Loucy (cell line): ENCODE measurements around the gene FADS3.

ENCODE experiments used
- H2AFZ ChIP-seq: fragments of 200-600 bp; sonication (generic); 2 replicates; pipeline ENCODE4 v1.6.0; 2016; ENCODE audit warnings: antibody characterized with exemption, mild to moderate bottlenecking, low read length, moderate library complexity
- H3F3A ChIP-seq: fragments of 200-600 bp; 2 replicates; pipeline ENCODE4 v1.6.0; 2016; ENCODE audit warnings: antibody characterized with exemption, low read depth, mild to moderate bottlenecking
- H3K27me3 ChIP-seq: fragments of 200-600 bp; sonication (generic); 2 replicates; pipeline ENCODE4 v1.6.1; 2014; ENCODE audit warnings: low read length, mild to moderate bottlenecking; ENCODE audit not compliant: insufficient read depth, poor library complexity, severe bottlenecking
- H3K36me3 ChIP-seq: fragments of 200-600 bp; sonication (generic); 2 replicates; pipeline ENCODE4 v1.6.1; 2016; ENCODE audit warnings: low read length; ENCODE audit not compliant: insufficient read depth
- H3K4me1 ChIP-seq: fragments of 200-600 bp; sonication (generic); 2 replicates; pipeline ENCODE4 v1.5.1; 2014; ENCODE audit warnings: low read length, mild to moderate bottlenecking; ENCODE audit not compliant: insufficient read depth, poor library complexity, severe bottlenecking
- H3K4me2 ChIP-seq: fragments of 200-600 bp; sonication (generic); 2 replicates; pipeline ENCODE4 v1.6.0; 2014; ENCODE audit warnings: antibody characterized with exemption, low read length, low read depth, mild to moderate bottlenecking; ENCODE audit not compliant: poor library complexity, severe bottlenecking
- H3K4me3 ChIP-seq: fragments of 200-600 bp; sonication (generic); 2 replicates; pipeline ENCODE4 v1.5.1; 2014; ENCODE audit warnings: low read length, mild to moderate bottlenecking, mixed read lengths; ENCODE audit not compliant: poor library complexity, severe bottlenecking
- H3K79me2 ChIP-seq: fragments of 200-600 bp; sonication (generic); 2 replicates; pipeline ENCODE4 v1.6.1; 2014; ENCODE audit warnings: low read length; ENCODE audit not compliant: insufficient read depth
- H3K9ac ChIP-seq: fragments of 200-600 bp; sonication (generic); 2 replicates; pipeline ENCODE4 v1.6.0; 2014; ENCODE audit warnings: mild to moderate bottlenecking, low read depth, low read length, moderate library complexity; ENCODE audit not compliant: poor library complexity, severe bottlenecking
- H3K9me2 ChIP-seq: fragments of 200-600 bp; sonication (generic); replicated peaks from 2 replicates; pipeline ENCODE4 v1.6.1; 2016; ENCODE audit warnings: low read depth, low read length, mixed read lengths
- H3K9me3 ChIP-seq: fragments of 200-600 bp; sonication (generic); 2 replicates; pipeline ENCODE4 v1.6.1; 2014; ENCODE audit warnings: mild to moderate bottlenecking, antibody characterized with exemption, low read length, low read depth; ENCODE audit not compliant: insufficient read depth
- H4K20me1 ChIP-seq: fragments of 200-600 bp; sonication (generic); 2 replicates; pipeline ENCODE4 v1.6.0; 2014; ENCODE audit warnings: antibody characterized with exemption, low read length, mild to moderate bottlenecking; ENCODE audit not compliant: insufficient read depth, poor library complexity, severe bottlenecking
- CTCF ChIP-seq: fragments of 200-600 bp; sonication (generic); conservative IDR thresholded peaks from 2 replicates; pipeline ENCODE4 v1.5.1; 2014; ENCODE audit warnings: mild to moderate bottlenecking, antibody characterized with exemption, low read length
- EZH2phosphoT487 ChIP-seq: fragments of 200-600 bp; IDR thresholded peaks from 2 replicates; pipeline ENCODE4 v1.6.1; 2018; ENCODE audit warnings: antibody characterized with exemption, mild to moderate bottlenecking, moderate library complexity, borderline replicate concordance

FADS3 gene

GRCh38 chr11:61919705-61920631, 28.6 kb upstream of the FADS3 start:
- Histone ChIP-seq H3K9ac (no peak overlapping the region), H3K36me3 (no peaks in the 10 kb centered on the region), H2AFZ (no peak overlapping the region), H3K4me2 (no peak overlapping the region), H4K20me1 (no peaks in the 10 kb centered on the region), H3F3A (no peaks in the 10 kb centered on the region), H3K27me3 (no peaks in the 10 kb centered on the region), H3K9me2 (no peaks in the 10 kb centered on the region), H3K4me3 (no peak overlapping the region), H3K79me2 (no peaks in the 10 kb centered on the region), H3K9me3 (no peaks in the 10 kb centered on the region), H3K4me1 (no peaks in the 10 kb centered on the region)
- no peak for TF ChIP-seq CTCF
- TF ChIP-seq EZH2phosphoT487: no peak

GRCh38 chr11:61918938-61919704, 27.8 kb upstream of the FADS3 start:
- Histone ChIP-seq H3F3A (no peaks in the 10 kb centered on the region), H3K4me2 (no peak overlapping the region), H3K9ac (no peak overlapping the region), H3K9me3 (no peaks in the 10 kb centered on the region), H3K27me3 (no peaks in the 10 kb centered on the region), H3K79me2 (no peaks in the 10 kb centered on the region), H2AFZ (no peak overlapping the region), H4K20me1 (no peaks in the 10 kb centered on the region), H3K4me3 (no peak overlapping the region), H3K4me1 (no peaks in the 10 kb centered on the region), H3K36me3 (no peaks in the 10 kb centered on the region), H3K9me2 (no peaks in the 10 kb centered on the region)
- TF ChIP-seq EZH2phosphoT487 (no peak), CTCF (no peak)

GRCh38 chr11:61918251-61918937, 27.0 kb upstream of the FADS3 start:
- no peak overlapping the region for H2AFZ ChIP-seq
- TF ChIP-seq EZH2phosphoT487 (no peak), CTCF (no peak)
- H3K4me1 ChIP-seq: no peaks in the 10 kb centered on the region
- no peaks in the 10 kb centered on the region for H3K79me2 ChIP-seq
- H3F3A ChIP-seq: no peaks in the 10 kb centered on the region
- no peak overlapping the region for H3K9ac ChIP-seq
- H3K36me3 ChIP-seq: no peaks in the 10 kb centered on the region
- H3K9me3 ChIP-seq: no peaks in the 10 kb centered on the region
- H4K20me1 ChIP-seq: no peaks in the 10 kb centered on the region
- H3K9me2 ChIP-seq: no peaks in the 10 kb centered on the region
- H3K27me3 ChIP-seq: no peaks in the 10 kb centered on the region
- no peak overlapping the region for H3K4me2 ChIP-seq
- no peak overlapping the region for H3K4me3 ChIP-seq
